ENCODE results near the gene SPDYE2B. TPM values are rescaled to one million over a fixed set of nuclear protein-coding genes. Genes with fewer than 3 reads are reported as not detected.
"Not testable (repeated sequence)": the region's sequence is repeated elsewhere in the genome, so short reads cannot be mapped to it uniquely, and the experiment has no call there.

Gene SPDYE2B
- total and polyA plus RNA-seq, 9 of the 15 experiments (the other 6 are each of a cell fraction or from before 2014, with no cell fraction given) = not detected

DNA sequence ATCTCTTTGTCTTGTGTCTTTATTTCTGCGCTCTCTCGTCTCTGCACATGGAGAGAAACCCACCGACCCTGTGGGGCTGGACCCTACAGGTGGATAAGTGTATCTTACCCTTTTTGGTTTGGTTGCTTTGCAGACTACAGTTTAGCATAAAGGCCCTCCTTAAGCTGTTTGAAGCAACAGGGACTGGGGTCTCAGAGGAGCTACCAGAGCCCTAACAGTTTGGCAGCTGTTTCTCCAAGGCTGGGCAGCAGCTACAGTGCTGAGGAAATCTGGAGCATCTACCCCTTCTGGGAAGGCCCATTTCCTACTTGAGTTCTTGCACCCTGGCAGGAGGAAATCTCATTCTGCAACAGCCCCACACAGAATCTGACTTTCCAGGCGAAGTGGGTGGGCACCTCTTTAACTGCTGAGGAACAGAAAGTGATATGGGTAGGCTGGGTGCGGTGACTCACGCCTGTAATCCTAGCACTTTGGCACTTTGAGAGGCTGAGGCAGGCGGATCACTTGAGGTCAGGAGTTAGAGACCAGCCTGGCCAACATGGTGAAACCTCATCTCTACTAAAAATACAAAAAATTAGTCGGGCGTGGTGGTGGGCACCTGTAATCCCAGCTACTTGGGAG is 23.4 kb downstream of the SPDYE2B start:
- FAIRE-seq; intact Hi-C loops (cut with micrococcal nuclease): not testable (repeated sequence)

DNA sequence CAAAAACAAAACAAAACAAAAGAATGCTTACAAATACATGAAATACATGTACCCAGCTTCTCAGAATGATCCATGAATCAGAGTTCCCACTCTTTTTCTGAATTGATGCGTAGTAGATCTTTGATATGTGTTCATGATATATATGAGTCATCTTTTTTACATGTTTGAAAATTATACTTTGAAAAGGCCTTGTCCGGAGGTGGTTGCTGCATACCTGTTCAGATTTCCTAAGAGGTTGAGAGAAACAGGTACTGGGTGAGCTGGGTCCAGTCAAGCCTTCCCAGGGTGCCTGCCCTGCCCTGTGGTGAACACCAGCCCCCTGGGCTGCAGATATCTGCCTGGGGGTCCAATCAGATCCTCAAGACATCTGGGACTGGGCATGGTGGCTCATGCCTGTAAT is 25.4 kb downstream of the SPDYE2B start:
- H3K9me1 ChIP-seq (ENCODE audit: control insufficient read depth, insufficient read depth, low read length); ATAC-seq; H2AFZ ChIP-seq (ENCODE audit: low read depth, low read length); H4K20me1 ChIP-seq (replicated peaks; ENCODE audit: control insufficient read depth, insufficient read depth, low read length); H3K27ac ChIP-seq (ENCODE audit: extremely low read depth, low read depth, low read length); H3K36me3 ChIP-seq (ENCODE audit: control insufficient read depth, insufficient read depth, low read length); CTCF ChIA-PET (ENCODE audit: low intra/inter-chr PET ratio); intact Hi-C loops (cut with micrococcal nuclease); BruUV-seq (replicated peaks); FAIRE-seq; H3K79me2 ChIP-seq (ENCODE audit: control insufficient read depth, insufficient read depth, low read length); DNase-seq (ENCODE audit: extremely low read depth in 1 of 4, low spot score in 3 of 4); H3K4me2 ChIP-seq (ENCODE audit: insufficient read depth, low read length); H3K27me3 ChIP-seq (ENCODE audit: control insufficient read depth in 2 of 2, insufficient read depth in 2 of 2, low read length in 2 of 2); H3K4me3 ChIP-seq; H3K9me3 ChIP-seq (replicated peaks; ENCODE audit: control insufficient read depth, insufficient read depth, low read depth, low read length); H3K9ac ChIP-seq (ENCODE audit: insufficient read depth in 1 of 2, low read depth in 2 of 2, low read length in 2 of 2); H3K4me1 ChIP-seq (replicated peaks in 1 of 2; ENCODE audit: control insufficient read depth in 2 of 2, insufficient read depth in 2 of 2, low read length in 2 of 2); POLR2A ChIA-PET: not testable (repeated sequence)
- in situ Hi-C loops (cut with MboI) = loop anchor here (5.0 kb wide), 1 partner anchor 98 kb away; no protein-coding TSS in a partner anchor
- no CpG with 5 or more reads among the region's 2 CpGs for WGBS (ENCODE audit: insufficient coverage, low coverage, missing lambda C conversion rate)

More for the DNA sequence above, 23.4 kb downstream of the SPDYE2B start:
- DNase-seq (ENCODE audit: extremely low read depth in 1 of 4, low spot score in 3 of 4); BruUV-seq (replicated peaks); H4K20me1 ChIP-seq (replicated peaks; ENCODE audit: control insufficient read depth, insufficient read depth, low read length); H3K4me2 ChIP-seq (ENCODE audit: insufficient read depth, low read length); CTCF ChIA-PET (ENCODE audit: low intra/inter-chr PET ratio); H3K9me1 ChIP-seq (ENCODE audit: control insufficient read depth, insufficient read depth, low read length); H3K9ac ChIP-seq (ENCODE audit: insufficient read depth in 1 of 2, low read depth in 2 of 2, low read length in 2 of 2); ATAC-seq; H3K79me2 ChIP-seq (ENCODE audit: control insufficient read depth, insufficient read depth, low read length); H3K27me3 ChIP-seq (ENCODE audit: control insufficient read depth in 2 of 2, insufficient read depth in 2 of 2, low read length in 2 of 2); POLR2A ChIA-PET; H3K4me1 ChIP-seq (replicated peaks in 1 of 2; ENCODE audit: control insufficient read depth in 2 of 2, insufficient read depth in 2 of 2, low read length in 2 of 2); H3K9me3 ChIP-seq (replicated peaks; ENCODE audit: control insufficient read depth, insufficient read depth, low read depth, low read length); H2AFZ ChIP-seq (ENCODE audit: low read depth, low read length); H3K27ac ChIP-seq (ENCODE audit: extremely low read depth, low read depth, low read length); H3K36me3 ChIP-seq (ENCODE audit: control insufficient read depth, insufficient read depth, low read length); H3K4me3 ChIP-seq: not testable (repeated sequence)
- in situ Hi-C loops (cut with MboI) = loop anchor here (25.0 kb wide), 2 partner anchors 211 to 361 kb away; partner anchors contain the start of genes ALKBH4 and LRWD1
- WGBS (ENCODE audit: insufficient coverage, low coverage, missing lambda C conversion rate) = no CpG with 5 or more reads among the region's 9 CpGs

DNA sequence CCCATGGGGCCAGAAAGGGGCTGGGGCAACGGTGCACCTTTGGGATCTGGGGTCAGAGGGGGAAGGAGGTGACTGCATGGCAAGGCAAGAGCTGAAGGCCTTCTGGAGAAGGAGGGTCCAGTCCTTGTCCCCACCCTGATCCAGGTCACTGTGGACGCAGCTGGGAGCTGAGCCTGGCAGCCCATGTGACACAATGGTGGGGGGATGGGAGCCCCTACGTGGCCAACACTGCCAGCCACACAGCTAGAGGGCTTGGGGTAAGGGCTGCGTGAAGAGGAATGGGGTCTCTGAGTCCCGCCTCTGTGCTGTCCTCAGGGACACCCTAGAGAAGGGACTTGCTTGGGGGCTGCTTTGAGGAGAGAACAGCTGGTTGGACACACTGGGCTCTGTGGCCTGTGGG is 30.7 kb downstream of the SPDYE2B start:
- BruUV-seq (replicated peaks); H3K4me2 ChIP-seq (ENCODE audit: insufficient read depth, low read length); intact Hi-C loops (cut with micrococcal nuclease); DNase-seq (ENCODE audit: extremely low read depth in 1 of 4, low spot score in 3 of 4); H3K36me3 ChIP-seq (ENCODE audit: control insufficient read depth, insufficient read depth, low read length); POLR2A ChIA-PET; H3K79me2 ChIP-seq (ENCODE audit: control insufficient read depth, insufficient read depth, low read length); FAIRE-seq; H3K4me1 ChIP-seq (replicated peaks in 1 of 2; ENCODE audit: control insufficient read depth in 2 of 2, insufficient read depth in 2 of 2, low read length in 2 of 2); H4K20me1 ChIP-seq (replicated peaks; ENCODE audit: control insufficient read depth, insufficient read depth, low read length); in situ Hi-C loops (cut with MboI); CTCF ChIA-PET (ENCODE audit: low intra/inter-chr PET ratio); H3K9ac ChIP-seq (ENCODE audit: insufficient read depth in 1 of 2, low read depth in 2 of 2, low read length in 2 of 2); H3K27ac ChIP-seq (ENCODE audit: extremely low read depth, low read depth, low read length); H3K4me3 ChIP-seq; ATAC-seq; H3K9me1 ChIP-seq (ENCODE audit: control insufficient read depth, insufficient read depth, low read length); H3K27me3 ChIP-seq (ENCODE audit: control insufficient read depth in 2 of 2, insufficient read depth in 2 of 2, low read length in 2 of 2); H2AFZ ChIP-seq (ENCODE audit: low read depth, low read length); H3K9me3 ChIP-seq (replicated peaks; ENCODE audit: control insufficient read depth, insufficient read depth, low read depth, low read length): not testable (repeated sequence)
- WGBS (ENCODE audit: insufficient coverage, low coverage, missing lambda C conversion rate) = no CpG with 5 or more reads among the region's 5 CpGs

DNA sequence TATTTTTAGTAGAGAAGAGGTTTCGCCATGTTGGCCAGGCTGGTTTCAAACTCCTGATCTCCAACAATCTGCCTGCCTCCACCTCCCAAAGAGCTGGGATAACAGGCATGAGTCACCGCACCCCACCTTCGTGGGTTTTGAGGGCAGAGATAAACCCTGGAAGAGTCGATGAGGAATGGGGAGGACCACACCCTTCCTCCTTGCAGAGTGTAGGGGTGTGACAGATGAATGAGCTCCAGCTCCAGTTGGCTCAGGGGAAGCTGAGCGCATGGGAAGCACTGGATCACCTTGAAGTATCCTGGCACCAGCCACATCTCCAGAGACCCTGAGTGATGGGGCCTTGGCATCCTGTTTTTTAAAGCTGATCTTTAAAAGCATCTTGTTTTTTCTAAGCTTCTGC is 32.4 kb downstream of the SPDYE2B start:
- H3K9me1 ChIP-seq (ENCODE audit: control insufficient read depth, insufficient read depth, low read length); H3K4me3 ChIP-seq; H4K20me1 ChIP-seq (replicated peaks; ENCODE audit: control insufficient read depth, insufficient read depth, low read length); BruUV-seq (replicated peaks); H3K4me2 ChIP-seq (ENCODE audit: insufficient read depth, low read length); CTCF ChIA-PET (ENCODE audit: low intra/inter-chr PET ratio); H3K4me1 ChIP-seq (replicated peaks in 1 of 2; ENCODE audit: control insufficient read depth in 2 of 2, insufficient read depth in 2 of 2, low read length in 2 of 2); POLR2A ChIA-PET; H3K9me3 ChIP-seq (replicated peaks; ENCODE audit: control insufficient read depth, insufficient read depth, low read depth, low read length); H3K27ac ChIP-seq (ENCODE audit: extremely low read depth, low read depth, low read length); DNase-seq (ENCODE audit: extremely low read depth in 1 of 4, low spot score in 3 of 4); FAIRE-seq; H3K9ac ChIP-seq (ENCODE audit: insufficient read depth in 1 of 2, low read depth in 2 of 2, low read length in 2 of 2); in situ Hi-C loops (cut with MboI); H2AFZ ChIP-seq (ENCODE audit: low read depth, low read length); intact Hi-C loops (cut with micrococcal nuclease); H3K27me3 ChIP-seq (ENCODE audit: control insufficient read depth in 2 of 2, insufficient read depth in 2 of 2, low read length in 2 of 2); H3K79me2 ChIP-seq (ENCODE audit: control insufficient read depth, insufficient read depth, low read length); H3K36me3 ChIP-seq (ENCODE audit: control insufficient read depth, insufficient read depth, low read length): not testable (repeated sequence)
- no CpG with 5 or more reads among the region's 5 CpGs for WGBS (ENCODE audit: insufficient coverage, low coverage, missing lambda C conversion rate)
- ATAC-seq = peak; percentile 90
